ENCODE measurements around the gene PROKR1. TPM values are rescaled to one million over a fixed set of nuclear protein-coding genes. Genes with fewer than 3 reads are reported as not detected.

The PROKR1 gene
- polyA plus RNA-seq, 4 donors, result 0.13 to 0.15 TPM; not detected in 2

GRCh38 chr2:68693951-68694350, 50.6 kb downstream of the PROKR1 start:
- Histone ChIP-seq H3K27me3 (ENCODE audit: control insufficient read depth in 3 of 3, insufficient read depth in 3 of 3, low read length in 3 of 3) (no peaks in the 10 kb centered on the region), H3K9me3 (ENCODE audit: control insufficient read depth in 2 of 2, insufficient read depth in 1 of 2, low read depth in 1 of 2, low read length in 1 of 2) (peaks cover 0 to 8% of the 10 kb centered on the region in 2 donors), H3K36me3 (ENCODE audit: control insufficient read depth in 3 of 3, insufficient read depth in 2 of 3, low read depth in 1 of 3, low read length in 3 of 3) (no peaks in the 10 kb centered on the region), H3K4me1 (ENCODE audit: control insufficient read depth in 3 of 3, insufficient read depth in 2 of 3, low read depth in 1 of 3, low read length in 2 of 3) (no peaks in the 10 kb centered on the region), H3K27ac (ENCODE audit: low read depth in 1 of 3, low read length in 2 of 3) (no peak overlapping the region), H3K4me3 (ENCODE audit: low read depth in 1 of 3, low read length in 3 of 3) (no peak overlapping the region)
- FAIRE-seq (no peak), DNase-seq (no peak)
- 68 to 93% (median 89%) methylated on average over 2 of the region's 2 CpGs for WGBS, 3 donors

- Histone ChIP-seq H3K9me3 (ENCODE audit: control insufficient read depth in 2 of 2, insufficient read depth in 1 of 2, low read depth in 1 of 2, low read length in 1 of 2) (peaks cover 0 to 8% of the 10 kb centered on the region in 2 donors), H3K4me1 (ENCODE audit: control insufficient read depth in 3 of 3, insufficient read depth in 2 of 3, low read depth in 1 of 3, low read length in 2 of 3) (no peaks in the 10 kb centered on the region), H3K27ac (ENCODE audit: low read depth in 1 of 3, low read length in 2 of 3) (no peak overlapping the region), H3K4me3 (ENCODE audit: low read depth in 1 of 3, low read length in 3 of 3) (no peak overlapping the region), H3K36me3 (ENCODE audit: control insufficient read depth in 3 of 3, insufficient read depth in 2 of 3, low read depth in 1 of 3, low read length in 3 of 3) (no peaks in the 10 kb centered on the region), H3K27me3 (ENCODE audit: control insufficient read depth in 3 of 3, insufficient read depth in 3 of 3, low read length in 3 of 3) (no peaks in the 10 kb centered on the region)
- FAIRE-seq, result no peak
- no peak for DNase-seq
- WGBS, 3 donors, result 80 to 90% (median 83%) methylated on average over 4 of the region's 4 CpGs
These were observed 52.6 kb downstream of the PROKR1 start for GRCh38 chr2:68695971-68696370.

- no peak overlapping the region for H3K27ac ChIP-seq (ENCODE audit: low read depth in 1 of 3, low read length in 2 of 3)
- no peak overlapping the region for H3K4me3 ChIP-seq (ENCODE audit: low read depth in 1 of 3, low read length in 3 of 3)
- H3K36me3 ChIP-seq (ENCODE audit: control insufficient read depth in 3 of 3, insufficient read depth in 2 of 3, low read depth in 1 of 3, low read length in 3 of 3), result no peaks in the 10 kb centered on the region
- DNase-seq, result no peak
- H3K9me3 ChIP-seq (ENCODE audit: control insufficient read depth in 2 of 2, insufficient read depth in 1 of 2, low read depth in 1 of 2, low read length in 1 of 2), result peaks cover 0 to 8% of the 10 kb centered on the region in 2 donors
- H3K27me3 ChIP-seq (ENCODE audit: control insufficient read depth in 3 of 3, insufficient read depth in 3 of 3, low read length in 3 of 3), result no peaks in the 10 kb centered on the region
- 81 to 83% (median 81%) methylated on average over 2 of the region's 2 CpGs for WGBS, 3 donors
- FAIRE-seq, result no peak
- H3K4me1 ChIP-seq (ENCODE audit: control insufficient read depth in 3 of 3, insufficient read depth in 2 of 3, low read depth in 1 of 3, low read length in 2 of 3), result no peaks in the 10 kb centered on the region
These were observed 53.2 kb downstream of the PROKR1 start for GRCh38 chr2:68696554-68696953.

GRCh38 chr2:68698567-68699377, 55.4 kb downstream of the PROKR1 start:
- DNase-seq, result no peak
- peaks cover 0 to 8% of the 10 kb centered on the region in 2 donors for H3K9me3 ChIP-seq (ENCODE audit: control insufficient read depth in 2 of 2, insufficient read depth in 1 of 2, low read depth in 1 of 2, low read length in 1 of 2)
- H3K36me3 ChIP-seq (ENCODE audit: control insufficient read depth in 3 of 3, insufficient read depth in 2 of 3, low read depth in 1 of 3, low read length in 3 of 3), result no peaks in the 10 kb centered on the region
- no peak overlapping the region for H3K27ac ChIP-seq (ENCODE audit: low read depth in 1 of 3, low read length in 2 of 3)
- H3K27me3 ChIP-seq (ENCODE audit: control insufficient read depth in 3 of 3, insufficient read depth in 3 of 3, low read length in 3 of 3), result peaks cover 0 to 3% (median 0%) of the 10 kb centered on the region in 3 donors
- no peaks in the 10 kb centered on the region for H3K4me1 ChIP-seq (ENCODE audit: control insufficient read depth in 3 of 3, insufficient read depth in 2 of 3, low read depth in 1 of 3, low read length in 2 of 3)
- H3K4me3 ChIP-seq (ENCODE audit: low read depth in 1 of 3, low read length in 3 of 3), result no peak overlapping the region
- no peak for FAIRE-seq
- WGBS, 3 donors, result 64 to 76% (median 75%) methylated on average over 4 of the region's 4 CpGs

GRCh38 chr2:68700560-68700959, 57.2 kb downstream of the PROKR1 start:
- Histone ChIP-seq H3K9me3 (ENCODE audit: control insufficient read depth in 2 of 2, insufficient read depth in 1 of 2, low read depth in 1 of 2, low read length in 1 of 2) (peaks cover 0 to 8% of the 10 kb centered on the region in 2 donors), H3K4me3 (ENCODE audit: low read depth in 1 of 3, low read length in 3 of 3) (no peak overlapping the region), H3K27ac (ENCODE audit: low read depth in 1 of 3, low read length in 2 of 3) (no peak overlapping the region), H3K36me3 (ENCODE audit: control insufficient read depth in 3 of 3, insufficient read depth in 2 of 3, low read depth in 1 of 3, low read length in 3 of 3) (no peaks in the 10 kb centered on the region), H3K4me1 (ENCODE audit: control insufficient read depth in 3 of 3, insufficient read depth in 2 of 3, low read depth in 1 of 3, low read length in 2 of 3) (no peaks in the 10 kb centered on the region), H3K27me3 (ENCODE audit: control insufficient read depth in 3 of 3, insufficient read depth in 3 of 3, low read length in 3 of 3) (peaks cover 0 to 3% (median 0%) of the 10 kb centered on the region in 3 donors)
- FAIRE-seq (no peak), DNase-seq (no peak)
- 94 to 97% (median 97%) methylated on average over 2 of the region's 2 CpGs for WGBS, 3 donors

- H3K4me1 ChIP-seq (ENCODE audit: control insufficient read depth in 3 of 3, insufficient read depth in 2 of 3, low read depth in 1 of 3, low read length in 2 of 3), result no peaks in the 10 kb centered on the region
- H3K4me3 ChIP-seq (ENCODE audit: low read depth in 1 of 3, low read length in 3 of 3), result no peak overlapping the region
- FAIRE-seq (no peak), DNase-seq (no peak)
- no peaks in the 10 kb centered on the region for H3K36me3 ChIP-seq (ENCODE audit: control insufficient read depth in 3 of 3, insufficient read depth in 2 of 3, low read depth in 1 of 3, low read length in 3 of 3)
- H3K27me3 ChIP-seq (ENCODE audit: control insufficient read depth in 3 of 3, insufficient read depth in 3 of 3, low read length in 3 of 3), result peaks cover 0 to 3% (median 0%) of the 10 kb centered on the region in 3 donors
- no peak overlapping the region for H3K27ac ChIP-seq (ENCODE audit: low read depth in 1 of 3, low read length in 2 of 3)
- no peaks in the 10 kb centered on the region for H3K9me3 ChIP-seq (ENCODE audit: control insufficient read depth in 2 of 2, insufficient read depth in 1 of 2, low read depth in 1 of 2, low read length in 1 of 2)
- 76 to 89% (median 80%) methylated on average over 3 of the region's 3 CpGs for WGBS, 3 donors
These were observed 63.3 kb downstream of the PROKR1 start for GRCh38 chr2:68706637-68707036.

Other genes starting within 250 kb of the PROKR1 start
- gene FBXO48, start 176.3 kb upstream of the PROKR1 start, polyA plus RNA-seq, result 1 to 10 TPM in 3 of 4 donors, under 1 TPM in 1; 0.78 to 2.6 (median 1.7) TPM
- gene APLF, start 176.0 kb upstream of the PROKR1 start, polyA plus RNA-seq, result 1 to 10 TPM in 1 of 4 donors, under 1 TPM in 3; 0.27 to 2.5 (median 0.43) TPM
- gene ARHGAP25, start 91.2 kb downstream of the PROKR1 start, polyA plus RNA-seq, result 1 to 10 TPM; 1.8 to 7.6 (median 3.1) TPM
- gene BMP10, start 227.8 kb downstream of the PROKR1 start, polyA plus RNA-seq, result not detected